Prostate gland (tissue), 2 donors: ENCODE data around the gene ASB6. TPM values are rescaled to one million over a fixed set of nuclear protein-coding genes. Genes with fewer than 3 reads are reported as not detected.

Experiments
- DNase-seq: peaks from one replicate; pipeline ENCODE4 v3.0.0-alpha.2; 2019; ENCODE audit warnings: low spot score
- H3K27ac ChIP-seq, 2 donors: fragments of 200-600 bp; sonication (generic); 2 replicates each; pipeline ENCODE4 v1.5.1; 2017 to 2019
- H3K27me3 ChIP-seq: fragments of 200-600 bp; sonication (generic); replicated peaks from 2 replicates; pipeline ENCODE4 v1.5.1; 2019; ENCODE audit not compliant: insufficient read depth
- H3K36me3 ChIP-seq, 2 donors: fragments of 200-600 bp; sonication (generic); 1 replicate in 1 of 2; 2 replicates in 1 of 2; pipeline versions ENCODE4 v1.5.1 to v1.8.1; 2017 to 2019
- H3K4me1 ChIP-seq: fragments of 200-600 bp; sonication (generic); replicated peaks from 2 replicates; pipeline ENCODE4 v1.5.1; 2019
- H3K4me3 ChIP-seq, 2 donors: fragments of 200-600 bp; sonication (generic); 2 replicates each; pipeline ENCODE4 v1.5.1; 2017 to 2019
- H3K9me3 ChIP-seq: fragments of 200-600 bp; sonication (generic); 2 replicates; pipeline ENCODE4 v1.5.1; 2017
- CTCF ChIP-seq, 4 experiments: fragments of 200-600 bp in 2 of 4; fragments of 450-650 bp in 2 of 4; sonication (generic) in 2 of 4; IDR thresholded peaks; 1 replicate in 3 of 4; 2 replicates in 1 of 4; pipeline ENCODE4 v1.5.1; 2016 to 2019; ENCODE audit warnings: antibody characterized with exemption in 4 of 4, mild to moderate bottlenecking in 2 of 4, moderate library complexity in 2 of 4
- POLR2A ChIP-seq: fragments of 450-650 bp; IDR thresholded peaks from one replicate; pipeline ENCODE4 v1.6.1; 2016; ENCODE audit warnings: antibody characterized with exemption, mild to moderate bottlenecking
- POLR2AphosphoS5 ChIP-seq: sonication (generic); formaldehyde crosslinking; IDR thresholded peaks from one replicate; pipeline ENCODE4 v1.6.1; 2017; ENCODE audit warnings: antibody characterized with exemption
- WGBS: methylation state at CpG from one replicate; pipeline ENCODE4 v1.1.5; 2018; 5-methylcytosine and 5-hydroxymethylcytosine counted together
- intact Hi-C: fragments of 100-400 bp; cut with DNase I; formaldehyde crosslinking; loops from one replicate; pipeline ENCODE4 v1.14.2; 2022
- total RNA-seq, 2 donors: library from RNA; depleted of rRNA; stranded (reverse); fragments of >200 nt; gene quantifications; one replicate each; pipeline ENCODE4 v1.1.0, GENCODE V29; 2016

Gene ASB6
- total RNA-seq, 2 donors from 2014 or later, result 25.2 to 50.3 TPM

GRCh38 chr9:129644365-129644764 lies 2.4 kb upstream of the ASB6 start:
- no peaks in the 10 kb centered on the region for H3K36me3 ChIP-seq
- TF ChIP-seq POLR2A, result no peak
- TF ChIP-seq CTCF (IDR thresholded peaks at IDR 0.05), result no peak
- no peak for TF ChIP-seq POLR2AphosphoS5
- whole genome bisulfite sequencing, result 31% methylated on average over 11 of the region's 11 CpGs
- H3K9me3 ChIP-seq, result no peaks in the 10 kb centered on the region
- DNase-seq, result no peak
- H3K27ac ChIP-seq, result no peak overlapping the region
- H3K27me3 ChIP-seq, result no peaks in the 10 kb centered on the region
- intact Hi-C loops, result no loop called here
- no peak overlapping the region for H3K4me3 ChIP-seq
- H3K4me1 ChIP-seq, result peaks cover 15% of the 10 kb centered on the region

- intact Hi-C loops, result loop anchor here (2.0 kb wide), 2 partner anchors 83 to 139 kb away; no protein-coding TSS in a partner anchor
- WGBS, result 83% methylated on average over 10 of the region's 10 CpGs
Measured at GRCh38 chr9:129643706-129644105, 1.8 kb upstream of the ASB6 start.

GRCh38 chr9:129640871-129641749 lies 841 bp downstream of the ASB6 start:
- WGBS, result 16% methylated on average over 36 of the region's 44 CpGs
- intact Hi-C loops, result no loop called here

More at GRCh38 chr9:129643706-129644105, 1.8 kb upstream of the ASB6 start:
- Histone ChIP-seq H3K36me3 (no peaks in the 10 kb centered on the region), H3K27me3 (no peaks in the 10 kb centered on the region), H3K4me3 (no peak overlapping the region), H3K9me3 (no peaks in the 10 kb centered on the region), H3K27ac (no peak overlapping the region), H3K4me1 (peaks cover 15% of the 10 kb centered on the region)
- no peak for DNase-seq
- no peak for TF ChIP-seq CTCF (IDR thresholded peaks at IDR 0.05)
- TF ChIP-seq POLR2A, result no peak
- TF ChIP-seq POLR2AphosphoS5, result no peak

GRCh38 chr9:129640086-129640870 lies 1.7 kb downstream of the ASB6 start:
- no peak overlapping the region for H3K27ac ChIP-seq
- H3K9me3 ChIP-seq, result no peaks in the 10 kb centered on the region
- H3K4me3 ChIP-seq, result peak overlapping the region in 1 of 2 donors; percentile 83
- H3K27me3 ChIP-seq, result no peaks in the 10 kb centered on the region
- WGBS, result 58% methylated on average over 25 of the region's 25 CpGs
- H3K36me3 ChIP-seq, result peaks cover 10 to 22% of the 10 kb centered on the region in 2 donors
- intact Hi-C loops, result no loop called here
- peaks cover 15% of the 10 kb centered on the region for H3K4me1 ChIP-seq
- no peak for DNase-seq
- TF ChIP-seq POLR2AphosphoS5, result no peak
- TF ChIP-seq POLR2A, result no peak
- no peak for TF ChIP-seq CTCF (IDR thresholded peaks at IDR 0.05)

More at GRCh38 chr9:129640871-129641749, 841 bp downstream of the ASB6 start:
- peaks cover 15% of the 10 kb centered on the region for H3K4me1 ChIP-seq
- H3K9me3 ChIP-seq, result no peaks in the 10 kb centered on the region
- peaks cover 4 to 16% of the 10 kb centered on the region in 2 donors for H3K36me3 ChIP-seq
- H3K27me3 ChIP-seq, result no peaks in the 10 kb centered on the region
- H3K27ac ChIP-seq, result peak overlapping the region; percentile 79
- peak overlapping the region; percentile 83 to 93 for H3K4me3 ChIP-seq
- TF ChIP-seq POLR2A, result no peak
- TF ChIP-seq CTCF (IDR thresholded peaks at IDR 0.05), result no peak
- no peak for TF ChIP-seq POLR2AphosphoS5
- no peak for DNase-seq
